Kidney tubule cell (primary cell): ENCODE results near the gene MPRIP.
"Not testable (repeated sequence)": the region's sequence is repeated elsewhere in the genome, so short reads cannot be mapped to it uniquely, and the experiment has no call there.

ENCODE experiments used
- DNase-seq: peaks from one replicate; pipeline ENCODE4 v3.0.0-alpha.2; 2018; ENCODE audit warnings: low spot score

Gene MPRIP

DNA sequence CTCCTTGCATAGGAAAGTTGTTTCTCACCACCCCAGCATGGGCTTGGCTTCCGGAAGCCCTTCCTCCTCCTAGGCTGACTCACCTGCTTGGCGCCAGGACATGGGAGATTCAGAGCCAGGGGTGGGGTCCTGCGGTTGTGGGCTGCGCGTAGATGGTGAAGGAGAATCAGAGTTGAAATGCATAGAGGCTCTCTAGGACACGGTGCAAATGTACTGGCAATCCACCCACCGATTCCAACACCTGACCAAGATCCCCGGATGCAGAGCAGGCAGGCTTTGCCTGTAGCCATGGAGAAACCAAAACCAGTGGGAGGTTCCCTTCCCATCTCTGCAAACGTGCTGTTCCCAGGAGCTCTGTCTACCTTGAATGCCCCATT lies 27.5 kb upstream of the MPRIP start:
- peak; percentile 38 for DNase-seq

DNA sequence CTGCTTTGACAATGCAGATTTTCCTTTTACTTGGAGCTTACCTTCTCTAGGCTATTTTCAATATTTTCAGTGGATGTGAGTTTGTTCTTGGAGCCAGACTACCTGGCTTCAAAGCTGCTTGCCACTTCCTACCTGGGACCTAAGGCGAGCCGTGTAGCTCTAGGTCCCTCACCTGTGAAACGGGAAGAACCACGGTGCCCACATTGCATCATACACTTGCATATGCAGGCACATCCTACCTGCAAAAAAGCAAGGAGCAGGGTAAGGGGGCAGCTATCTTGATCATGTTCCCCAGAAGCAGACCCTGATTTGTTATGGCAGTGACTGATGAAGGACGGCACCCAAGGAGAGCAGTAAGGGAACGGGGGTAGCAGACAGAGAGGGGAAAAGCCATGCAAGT lies 27.0 kb upstream of the MPRIP start:
- no peak for DNase-seq

DNA sequence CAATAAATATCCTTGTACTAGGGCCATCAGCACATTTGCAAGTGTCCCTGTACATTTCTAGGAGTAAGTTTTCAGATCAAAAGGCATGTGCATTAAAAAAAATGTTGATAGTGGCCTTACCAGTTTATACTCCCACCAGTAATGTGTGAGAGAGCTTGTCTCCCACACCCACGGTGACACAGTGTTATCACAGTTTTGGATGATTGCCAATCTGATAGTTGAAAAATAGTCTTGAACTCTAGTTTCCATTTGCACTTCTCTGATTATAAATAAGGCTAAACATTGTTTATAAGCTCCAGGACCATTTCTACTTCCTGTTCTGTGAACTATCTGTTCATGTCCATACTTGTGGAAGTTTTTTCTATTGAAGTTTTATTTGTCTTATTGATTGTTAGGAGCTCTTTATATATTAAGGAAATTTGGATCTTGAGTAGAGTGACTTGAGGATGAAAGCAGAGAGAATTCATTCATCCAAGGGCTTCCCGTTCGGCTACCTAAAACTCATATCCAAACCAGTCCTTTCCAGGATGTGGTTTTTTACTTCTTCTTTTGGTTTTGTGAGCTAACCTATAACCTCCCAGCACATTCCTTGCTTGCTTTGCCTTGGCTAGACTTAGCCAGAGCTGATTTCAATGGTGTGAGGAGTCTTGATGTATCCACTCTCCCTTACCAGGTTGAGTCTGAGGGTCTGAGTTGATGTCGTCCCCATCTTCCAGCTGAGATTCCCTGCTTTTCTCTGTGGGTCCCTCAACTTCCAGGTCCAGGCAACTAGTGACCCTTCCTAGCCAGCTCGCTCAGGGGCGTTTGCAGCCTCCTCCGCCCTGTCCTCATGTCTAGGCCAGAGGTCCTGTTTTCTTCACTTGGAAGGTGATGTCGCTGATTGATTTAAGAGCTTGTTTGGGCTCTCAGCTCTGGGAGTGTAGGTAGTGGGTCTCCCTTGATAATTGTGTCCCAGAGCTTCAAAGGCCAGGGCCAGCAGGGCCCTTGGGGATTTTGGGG lies 25.8 kb upstream of the MPRIP start:
- DNase-seq = not testable (repeated sequence)

DNA sequence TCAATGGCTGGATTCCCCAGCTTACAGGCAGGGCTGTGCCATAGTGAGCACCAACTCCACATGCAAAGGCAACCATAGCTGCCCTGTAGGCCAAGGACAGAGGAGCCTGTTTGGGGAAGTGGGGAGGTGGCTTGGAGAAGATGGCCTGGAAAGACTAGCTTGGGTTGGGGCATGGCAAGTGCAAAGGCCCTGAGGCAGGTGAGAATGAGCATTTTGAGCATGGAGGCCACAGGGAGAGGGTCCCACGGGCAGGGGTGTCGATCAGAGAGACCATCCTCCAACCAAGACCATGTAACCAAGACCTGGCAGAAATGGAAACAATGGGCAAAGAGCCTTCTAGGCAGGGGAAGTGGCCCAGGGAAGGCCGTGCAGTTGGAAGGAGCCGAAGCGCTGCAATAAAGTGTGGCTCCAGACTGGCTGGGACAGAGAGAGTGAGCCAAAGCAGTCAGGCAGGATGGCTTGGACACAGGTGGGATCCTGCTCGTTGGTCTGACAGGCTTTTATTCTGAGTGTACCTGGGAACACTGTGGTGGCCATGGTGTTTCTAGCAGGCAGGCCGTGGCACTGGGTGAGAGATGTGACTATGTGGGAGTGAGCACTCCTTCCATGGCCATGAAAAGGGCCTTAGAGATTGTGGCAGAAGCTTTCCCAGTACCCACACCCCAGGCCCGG lies 24.8 kb upstream of the MPRIP start:
- DNase-seq = no peak

- no peak for DNase-seq
Measured at GRCh38 chr17:17018021-17018441, 24.2 kb upstream of the MPRIP start.

DNA sequence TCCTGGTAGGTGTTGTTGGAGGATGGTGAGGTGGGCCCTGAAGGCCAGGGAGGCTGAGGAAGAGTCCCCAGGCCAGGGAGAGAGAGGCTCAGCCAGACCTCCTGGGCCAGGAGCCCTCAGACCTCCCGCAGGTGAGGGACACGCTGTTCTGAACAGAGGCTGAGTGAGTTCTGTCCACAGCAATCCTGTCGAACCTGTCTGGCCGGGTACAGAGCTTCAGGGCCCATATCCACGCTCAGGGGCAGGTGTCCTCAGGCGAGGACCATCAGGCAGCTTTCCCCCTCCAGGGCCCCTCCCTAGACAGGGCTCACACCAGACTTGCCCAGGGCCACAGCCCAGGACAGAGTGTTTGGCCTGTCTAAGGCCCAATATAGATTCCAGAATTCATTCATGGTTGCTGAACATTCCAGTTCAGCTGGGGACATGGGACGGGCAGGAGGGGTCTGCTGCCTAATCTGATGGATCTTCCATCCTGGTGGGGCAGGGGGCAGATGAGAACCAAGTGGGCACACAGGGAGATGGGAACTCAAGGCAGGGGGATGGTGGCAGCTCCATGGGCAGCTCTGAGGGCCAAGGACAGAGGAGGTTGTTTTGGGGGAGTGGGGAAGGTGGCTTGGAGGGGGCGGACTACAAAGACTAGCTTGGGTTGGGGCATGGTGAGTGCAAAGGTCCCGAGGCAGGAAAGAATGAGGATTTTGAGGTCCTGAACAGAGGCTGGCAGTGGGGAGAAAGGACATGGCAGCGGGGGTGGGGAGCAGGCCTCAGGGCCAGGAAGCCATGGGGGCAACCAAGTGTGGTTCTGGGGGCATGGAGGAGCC lies 23.4 kb upstream of the MPRIP start:
- peak; percentile 53 for DNase-seq

DNA sequence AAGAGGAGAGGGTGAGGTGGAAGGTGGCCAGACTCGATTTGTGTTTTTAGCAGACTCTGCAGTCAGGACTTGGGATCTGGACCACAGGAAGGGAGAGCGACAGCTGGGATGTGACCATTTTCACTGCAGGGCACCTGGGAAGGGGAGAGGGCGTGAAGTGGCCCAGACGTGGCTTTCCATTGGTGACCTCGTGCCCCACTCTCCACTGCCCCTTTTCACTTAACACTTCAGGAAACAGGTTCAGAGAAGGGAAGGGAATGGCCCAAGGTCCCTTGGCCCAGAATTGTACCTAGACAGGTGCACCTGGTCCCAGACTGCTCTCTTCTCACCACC lies 22.9 kb upstream of the MPRIP start:
- no peak for DNase-seq

DNA sequence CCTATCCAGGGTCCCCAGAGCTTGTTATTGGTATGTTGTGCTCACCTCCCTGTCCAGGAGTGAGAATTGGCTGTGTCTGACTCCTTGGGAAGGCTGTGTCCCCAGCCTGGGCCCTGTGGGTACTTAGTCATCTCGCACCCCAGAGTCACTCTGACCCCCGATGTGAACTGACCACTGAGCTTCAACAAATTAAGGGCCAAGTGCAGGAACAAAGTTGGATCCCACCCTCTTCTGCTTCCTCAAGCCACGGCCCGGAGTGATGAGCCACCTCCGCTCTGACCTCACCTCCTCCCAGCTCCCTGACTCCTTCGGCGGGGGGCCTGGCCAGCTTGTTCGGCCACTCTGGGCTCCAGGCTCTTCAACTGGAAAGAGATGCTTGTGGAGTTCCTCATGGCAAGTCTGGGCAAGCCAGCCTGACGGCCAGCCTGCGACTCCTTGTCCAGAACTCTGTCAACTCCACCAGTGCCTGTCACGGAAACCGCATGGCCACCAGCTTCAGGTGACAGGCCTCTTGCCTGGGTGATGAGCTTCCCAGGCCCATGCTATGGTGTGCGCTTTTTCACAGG lies 22.3 kb upstream of the MPRIP start:
- DNase-seq = no peak

GRCh38 chr17:17020821-17021193 lies 21.4 kb upstream of the MPRIP start:
- no peak for DNase-seq

DNA sequence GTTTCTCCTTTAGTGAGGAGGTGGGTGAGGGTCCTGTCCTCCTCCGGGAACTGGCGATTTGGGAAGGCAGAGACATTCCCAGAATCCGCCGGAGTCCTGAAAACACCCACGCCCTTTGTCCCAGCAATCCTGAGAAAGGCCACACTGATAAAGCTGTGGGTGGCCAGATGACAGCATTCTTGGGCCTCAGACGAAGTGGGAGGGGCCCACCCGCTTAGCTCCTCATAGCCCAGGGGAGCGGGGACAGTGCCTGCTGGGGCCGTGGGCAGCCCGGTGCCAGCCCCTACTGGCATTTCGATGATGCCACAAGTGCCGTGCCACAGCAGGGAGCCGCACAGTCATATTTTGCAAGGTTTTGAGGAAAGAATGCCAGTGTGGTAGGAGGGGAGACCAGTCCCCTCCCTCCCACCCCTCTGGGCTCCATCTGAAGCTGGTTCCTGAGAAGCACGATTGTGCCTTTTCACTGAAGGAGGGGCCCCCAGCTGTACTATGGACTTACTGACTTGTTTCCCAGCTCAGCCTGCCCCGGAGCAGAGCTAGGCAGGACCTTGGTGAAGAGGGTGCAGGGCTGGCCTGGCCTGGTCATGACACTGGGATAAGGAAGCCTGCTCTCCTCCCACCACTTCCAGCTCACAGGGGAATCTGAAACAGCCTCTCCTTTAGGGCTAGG lies 20.9 kb upstream of the MPRIP start:
- DNase-seq = no peak

DNA sequence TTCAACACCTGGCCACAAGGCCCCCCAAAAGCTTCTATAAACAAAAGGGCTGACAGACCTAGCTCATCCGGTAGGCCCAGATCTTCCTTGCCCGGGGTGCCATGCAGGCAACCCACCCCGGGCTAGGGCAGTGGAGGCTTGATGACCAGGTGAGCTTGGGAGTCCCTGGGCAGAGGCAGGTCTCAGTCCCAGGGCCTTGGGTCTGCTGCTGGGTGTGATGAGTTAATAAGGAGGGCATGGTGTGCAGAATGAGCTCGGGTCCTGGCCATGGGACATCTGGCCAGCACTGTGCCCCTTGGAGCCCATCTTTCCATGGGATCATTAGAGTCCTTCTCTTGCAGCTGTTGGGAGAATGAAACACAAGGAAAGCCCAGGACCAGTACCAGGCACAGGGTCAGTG lies 20.2 kb upstream of the MPRIP start:
- no peak for DNase-seq

DNA sequence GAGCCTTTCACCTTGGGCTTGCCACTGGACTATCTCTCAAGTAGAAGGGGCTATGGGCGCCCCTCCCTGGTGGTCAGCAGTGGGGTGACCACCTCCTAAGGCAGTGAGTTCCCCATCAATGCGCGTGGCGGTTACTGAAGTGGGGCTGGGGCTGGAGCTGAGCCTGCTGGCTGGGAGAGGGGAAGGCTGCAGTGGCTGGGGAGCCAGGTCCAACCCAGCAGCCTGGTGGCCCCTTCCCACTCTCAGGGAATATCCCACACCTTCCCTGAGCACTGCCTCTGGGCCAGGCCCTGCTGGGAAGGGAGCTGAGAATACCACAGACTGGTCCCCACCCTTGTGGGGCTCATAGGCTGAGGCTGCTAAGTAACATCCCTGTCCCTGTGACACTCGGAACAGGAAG lies 19.8 kb upstream of the MPRIP start:
- DNase-seq = no peak

- no peak for DNase-seq
Measured at GRCh38 chr17:17024778-17025300, 17.4 kb upstream of the MPRIP start.

DNA sequence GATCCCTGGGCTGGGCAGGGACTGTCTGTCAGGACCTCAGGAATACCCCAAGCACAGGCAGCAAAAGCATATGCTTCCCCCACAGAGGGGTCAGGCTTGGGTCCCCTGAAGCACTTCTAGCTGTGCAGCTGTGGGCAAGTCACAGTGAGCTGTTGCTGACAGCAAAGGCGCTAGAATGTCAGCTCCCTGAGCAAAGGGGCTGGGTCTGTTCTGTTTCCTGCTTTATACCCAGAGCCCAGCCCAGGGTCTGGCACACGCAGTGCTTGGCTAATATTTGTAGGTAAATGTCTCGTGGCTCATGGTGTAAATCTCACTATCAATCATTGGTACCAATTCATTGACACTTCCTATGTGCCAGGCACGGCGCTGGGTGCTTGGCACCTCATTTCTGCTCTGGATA lies 16.6 kb upstream of the MPRIP start:
- no peak for DNase-seq

GRCh38 chr17:17026163-17026562 lies 16.1 kb upstream of the MPRIP start:
- DNase-seq = no peak

DNA sequence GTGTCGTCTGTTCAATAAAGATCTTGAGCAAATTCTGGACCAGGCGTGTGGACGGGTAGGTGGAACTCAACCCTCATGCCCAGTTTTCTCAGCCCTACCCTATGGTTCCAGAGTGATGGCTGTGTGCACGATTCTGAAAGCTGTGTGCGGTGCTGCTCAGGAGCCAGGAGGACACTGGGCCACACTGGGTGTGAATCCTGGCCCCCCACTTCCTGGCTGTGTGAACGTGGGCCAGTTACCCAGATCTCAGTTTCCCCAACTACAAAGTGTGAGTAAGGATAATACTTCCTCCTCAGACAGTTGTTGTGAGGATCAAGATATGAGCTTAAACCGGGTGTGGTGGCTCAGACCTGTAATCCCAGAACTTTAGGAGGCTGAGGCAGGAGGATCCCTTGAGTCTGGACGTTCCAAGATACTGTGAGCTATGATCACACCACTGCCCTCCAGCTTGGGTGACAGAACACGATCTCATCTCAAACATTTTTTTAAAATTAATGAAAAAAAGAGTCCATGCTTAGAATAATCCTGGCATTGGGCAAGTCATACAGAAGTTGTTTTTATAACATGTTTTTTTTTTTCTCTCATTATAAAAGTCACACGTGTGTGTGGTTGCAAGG lies 14.7 kb upstream of the MPRIP start:
- no peak for DNase-seq

DNA sequence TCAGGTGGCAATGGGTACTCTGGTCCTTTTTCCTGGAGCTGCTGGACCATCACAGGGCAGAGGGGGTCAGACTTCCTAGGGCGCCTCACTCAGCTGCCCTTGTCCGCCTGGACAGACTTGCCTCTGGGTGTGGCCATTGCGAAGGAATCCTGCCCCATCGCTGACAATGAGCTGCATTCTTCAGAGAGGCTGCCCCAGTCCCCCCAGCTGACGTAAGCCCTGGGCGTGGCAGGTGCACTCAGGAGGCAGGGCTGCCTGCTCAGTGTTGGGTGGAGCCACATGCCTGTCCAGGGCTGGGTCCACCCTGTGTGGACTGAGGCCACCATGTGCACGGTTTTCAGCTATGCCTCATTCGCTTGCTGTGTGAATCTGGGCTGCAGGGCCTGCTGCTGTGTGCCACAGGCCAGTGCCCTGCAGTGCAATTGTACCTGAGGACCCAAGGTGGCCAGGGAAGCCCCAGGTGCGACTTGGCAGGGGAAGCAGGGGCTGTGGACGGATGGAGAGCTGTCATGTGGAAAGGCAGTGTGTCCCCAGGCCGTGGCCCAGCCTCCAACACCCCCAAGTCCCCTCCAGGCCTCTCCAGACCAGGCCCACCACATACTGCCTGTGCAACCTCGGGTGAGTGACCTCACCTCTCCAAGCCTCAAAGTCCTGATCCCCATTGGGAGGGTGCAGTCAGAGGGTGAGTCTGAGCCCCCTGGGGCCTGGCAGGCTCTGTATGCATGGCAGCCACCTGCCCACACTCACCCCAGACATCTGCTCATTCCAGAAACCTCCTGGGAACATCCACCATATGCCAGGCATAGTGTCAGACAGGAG lies 14.0 kb upstream of the MPRIP start:
- DNase-seq = peak; percentile 98

DNA sequence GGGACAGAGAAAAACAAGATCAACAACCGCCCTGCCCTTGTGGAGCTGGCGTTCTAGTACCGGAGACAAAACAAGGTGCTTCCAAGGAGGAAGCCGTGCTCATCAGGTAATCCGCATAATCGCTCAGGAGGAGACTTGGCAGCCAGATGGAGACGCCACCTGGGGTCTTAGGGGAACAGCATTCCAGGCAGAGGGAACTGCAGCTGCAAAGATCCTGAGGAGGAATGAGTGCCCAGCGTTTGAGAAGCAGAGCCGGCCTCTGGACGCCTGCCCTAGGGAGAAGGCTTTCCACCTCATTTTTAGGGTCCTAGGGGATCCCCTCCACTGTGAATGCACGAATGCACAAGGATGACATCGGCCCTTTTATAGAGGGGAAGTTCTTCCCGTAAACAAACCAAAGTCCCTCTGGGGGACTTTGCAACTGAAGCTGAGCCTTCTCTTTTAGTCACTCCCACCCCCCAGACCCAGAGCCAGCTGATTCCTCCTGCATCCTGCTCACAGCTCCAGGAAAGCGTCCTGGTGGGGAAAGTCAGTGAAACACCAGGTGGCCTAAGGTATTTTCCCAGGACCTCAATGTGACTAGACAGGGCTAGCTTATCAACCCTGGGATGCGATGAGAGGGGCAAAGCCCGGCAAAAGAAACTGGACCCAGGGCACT lies 13.2 kb upstream of the MPRIP start:
- DNase-seq = no peak

GRCh38 chr17:17029938-17030337 lies 12.3 kb upstream of the MPRIP start:
- no peak for DNase-seq
